HG03565 (cell line): ENCODE data around the gene SIRPD.
"Not testable (repeated sequence)": the region's sequence is repeated elsewhere in the genome, so short reads cannot be mapped to it uniquely, and the experiment has no call there.

Experiments
- ATAC-seq: cut with Tn5 transposase; IDR thresholded peaks from one replicate; pipeline ENCODE4 v1.9.1; 2021; ENCODE audit warnings: mild to moderate bottlenecking, moderate library complexity; ENCODE audit not compliant: unreplicated experiment

Gene SIRPD

DNA sequence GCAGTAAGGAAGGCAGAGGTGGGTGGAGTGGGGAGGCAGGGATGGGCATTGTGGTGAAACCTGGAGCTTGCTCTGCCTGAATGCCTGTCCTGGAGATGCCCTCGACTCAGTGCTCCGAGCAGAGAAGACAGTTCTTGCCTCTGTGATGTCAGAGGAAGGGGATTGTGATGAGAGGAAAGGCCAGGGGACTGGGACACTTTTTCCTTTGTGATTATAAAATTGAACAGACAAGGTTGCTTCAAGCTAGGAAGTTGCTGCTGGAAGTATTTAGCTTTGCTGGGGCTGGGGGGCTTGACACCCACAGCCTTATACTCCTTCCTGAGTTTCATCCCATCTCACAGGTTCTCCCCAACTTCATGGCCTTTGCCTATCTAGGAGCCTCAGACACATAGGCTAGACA lies at the start of gene SIRPD:
Gene SIRPD (minus strand): TSS at position 101 of the 400 bp plus-strand sequence. CDS start 52 bp downstream, at position 49.
- ATAC-seq, result no peak

DNA sequence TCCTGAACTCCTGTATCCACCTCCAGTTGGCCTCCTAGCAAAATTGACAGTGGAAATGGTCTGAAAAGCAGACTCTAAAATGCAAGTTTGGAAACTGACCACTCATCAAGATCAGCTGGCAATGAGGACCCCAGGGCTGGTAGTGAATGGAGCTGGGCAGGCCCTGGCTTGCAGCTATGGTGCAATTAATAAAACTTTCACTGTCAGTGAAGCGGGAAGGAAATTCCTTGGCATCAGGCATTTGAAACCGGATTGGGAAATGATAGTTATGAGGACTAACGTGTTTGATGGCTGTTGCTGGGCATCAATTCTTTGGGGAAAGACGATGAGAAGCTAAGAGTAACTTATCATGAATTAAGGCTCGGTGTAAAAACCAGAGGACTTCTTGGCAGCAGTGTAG lies 43.2 kb upstream of the SIRPD start:
- no peak for ATAC-seq

DNA sequence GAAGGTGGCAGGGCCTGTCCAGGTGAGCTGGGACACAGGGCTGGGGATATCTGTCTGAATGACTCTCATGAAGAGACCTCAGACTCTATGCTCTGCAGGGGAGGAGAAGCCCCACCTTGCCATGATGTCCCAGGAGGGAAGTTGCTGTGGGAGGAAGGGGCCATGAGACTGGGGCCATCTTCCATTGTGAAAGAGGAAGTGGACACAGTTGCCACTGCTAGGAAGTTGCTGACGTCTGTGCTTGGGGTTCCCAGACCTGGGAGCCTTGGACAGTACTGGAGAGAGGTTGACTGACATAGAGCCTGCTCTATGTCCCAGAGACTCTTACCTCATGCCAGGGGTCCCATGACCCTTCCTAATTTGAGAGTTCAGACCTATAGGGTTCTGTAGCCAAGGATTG lies 37.8 kb upstream of the SIRPD start:
- ATAC-seq, result no peak

DNA sequence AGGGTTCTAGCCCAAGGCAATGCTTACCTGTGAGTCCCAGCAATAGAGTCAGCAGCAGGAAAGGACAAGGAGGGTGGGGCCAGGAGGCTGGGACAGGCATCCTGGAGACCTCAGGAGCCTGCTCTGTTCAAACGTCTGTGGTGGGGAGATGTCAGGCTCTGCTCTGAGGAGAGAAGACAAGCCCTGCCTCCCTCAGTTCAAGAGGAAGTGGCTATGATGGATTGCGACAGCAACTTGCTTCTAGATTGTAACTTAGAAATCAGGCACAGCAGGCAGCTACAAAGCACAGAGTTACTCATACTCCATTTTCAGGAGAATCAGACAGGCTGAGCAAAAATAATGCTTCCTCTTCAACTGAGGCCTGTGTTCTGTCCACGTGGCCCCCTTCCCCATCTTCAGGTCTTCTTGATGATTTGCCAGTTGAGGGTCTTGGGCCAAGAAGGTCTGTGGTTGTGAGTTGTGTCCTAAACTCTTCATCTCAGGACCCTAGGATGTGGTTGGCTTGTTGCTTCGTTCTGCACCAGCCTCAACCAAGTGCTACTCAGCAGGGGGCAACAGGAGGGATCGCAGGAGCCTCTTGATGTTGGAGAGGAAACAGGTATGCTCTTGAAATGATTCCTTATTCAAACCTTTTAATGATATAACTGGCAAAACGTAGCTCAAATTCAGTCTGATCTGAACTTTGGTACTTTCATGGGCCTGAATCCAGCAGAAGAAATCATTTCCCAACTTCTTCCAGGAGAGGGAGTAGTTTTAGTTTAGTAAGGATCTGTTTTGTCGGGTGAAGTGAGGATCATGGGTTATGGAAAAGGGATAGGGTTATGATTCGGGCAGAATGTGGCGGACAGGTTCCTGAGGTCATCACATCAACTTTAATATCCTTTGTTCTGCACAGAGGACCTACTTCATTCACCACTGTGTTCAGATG lies 31.3 kb upstream of the SIRPD start:
- ATAC-seq, result no peak

DNA sequence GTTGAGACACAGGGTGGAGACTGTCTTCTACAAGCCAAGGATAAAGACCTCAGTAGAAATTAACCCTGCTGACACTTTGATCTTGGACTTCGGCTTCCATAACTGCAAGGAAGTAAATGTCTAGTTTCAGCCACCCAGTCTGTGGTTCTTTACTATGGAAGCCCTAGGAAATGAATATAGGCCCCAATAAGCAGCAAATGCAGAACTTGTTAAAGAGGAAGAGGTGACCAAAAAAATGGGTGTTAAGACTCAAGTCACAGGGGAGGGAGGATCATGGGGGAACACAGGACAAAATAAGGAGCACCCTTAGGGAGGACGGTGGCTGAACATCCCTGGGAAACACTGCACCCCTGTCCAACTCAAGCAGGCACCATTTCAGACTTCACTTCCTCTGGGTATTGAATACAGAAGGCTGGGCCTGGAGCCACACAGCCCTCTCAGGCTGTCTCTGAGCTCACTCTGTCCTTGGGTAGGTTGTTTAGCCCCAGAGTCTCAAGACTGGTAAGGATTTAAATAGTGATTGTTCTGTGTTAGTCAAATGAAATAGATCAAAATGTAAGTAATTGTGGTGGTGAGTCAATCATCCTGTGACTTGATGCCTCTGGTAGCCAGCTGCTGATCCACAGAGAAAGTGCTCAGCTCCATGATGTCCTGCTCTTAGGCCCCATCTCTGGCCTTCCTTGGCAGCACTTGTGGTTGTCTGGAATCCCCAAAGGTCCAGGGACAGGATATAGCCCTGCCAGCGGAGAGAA lies 30.5 kb upstream of the SIRPD start:
- ATAC-seq, result no peak

DNA sequence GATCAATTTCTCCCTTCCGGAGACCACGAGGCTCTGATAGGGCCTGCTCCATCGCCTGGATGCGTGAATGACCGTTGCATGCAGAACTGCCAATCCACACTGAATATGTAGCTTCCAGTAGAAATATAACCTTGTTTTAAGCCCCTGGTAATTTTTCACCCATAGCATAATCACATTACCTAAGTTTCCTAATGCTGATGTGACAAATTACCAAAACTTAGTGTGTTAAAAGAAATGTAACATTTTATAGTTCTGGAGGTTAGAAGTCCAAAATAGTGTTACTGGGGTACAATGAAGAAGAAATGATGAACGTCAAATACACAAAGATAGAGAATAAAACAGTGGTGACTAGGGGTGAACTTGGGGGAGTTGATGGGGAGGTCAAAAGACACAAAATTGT lies 22.0 kb upstream of the SIRPD start:
- no peak for ATAC-seq

DNA sequence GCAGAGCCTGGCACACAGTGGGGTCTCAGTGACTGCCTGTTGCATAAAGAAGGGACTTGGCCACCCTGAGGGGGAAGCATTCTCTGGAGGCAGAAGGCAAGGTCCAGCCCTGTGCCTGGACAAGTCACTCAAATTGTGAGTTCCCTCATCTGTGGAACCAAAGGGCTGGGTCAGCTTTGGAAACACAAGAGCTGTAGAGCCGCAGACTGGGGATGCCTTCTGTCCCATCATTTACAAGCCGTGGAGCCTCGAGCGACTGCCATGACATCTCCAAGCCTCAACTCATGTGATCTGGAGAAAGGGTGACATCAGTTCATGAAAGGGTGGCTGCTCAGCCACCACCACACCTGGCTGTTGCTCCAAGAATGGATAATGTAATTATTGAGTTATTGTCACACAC lies 20.4 kb upstream of the SIRPD start:
- ATAC-seq, result no peak

DNA sequence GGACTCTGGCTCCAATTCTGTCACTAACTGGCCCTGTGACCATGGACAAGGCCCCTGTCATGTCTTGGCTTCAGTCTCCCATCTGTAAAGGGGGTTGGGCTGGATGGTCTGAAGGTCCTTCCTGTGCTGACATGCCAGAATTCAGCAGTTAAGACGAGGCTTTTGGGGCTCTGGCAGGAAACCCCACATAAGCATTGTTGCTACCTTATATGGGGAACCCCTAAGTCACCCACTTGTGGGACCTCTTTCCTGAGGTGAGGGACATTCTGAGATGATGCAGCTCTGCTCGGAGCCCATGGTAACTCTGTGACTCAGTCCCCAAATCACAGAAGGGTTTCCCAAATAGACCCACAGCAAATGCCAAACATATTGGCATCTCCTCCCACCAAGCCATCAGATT lies 19.8 kb upstream of the SIRPD start:
- not testable (repeated sequence) for ATAC-seq

DNA sequence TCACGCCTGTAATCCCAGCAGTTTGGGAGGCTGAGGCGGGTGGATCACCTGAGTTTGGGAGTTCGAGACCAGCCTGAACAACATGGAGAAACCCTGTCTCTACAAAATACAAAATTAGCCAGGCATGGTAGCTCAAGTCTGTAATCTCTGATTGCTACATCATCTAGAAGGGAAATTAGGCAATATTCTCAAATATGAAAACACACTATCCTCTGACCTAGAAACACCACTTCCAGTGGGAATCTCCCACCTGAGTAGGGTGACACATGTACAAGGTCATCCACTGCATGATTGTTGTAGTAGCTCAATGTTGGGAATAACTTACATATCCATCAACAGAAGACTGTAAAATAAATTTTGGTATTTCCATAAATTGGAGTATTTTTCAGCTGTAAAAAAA lies 19.1 kb upstream of the SIRPD start:
- ATAC-seq, result no peak

DNA sequence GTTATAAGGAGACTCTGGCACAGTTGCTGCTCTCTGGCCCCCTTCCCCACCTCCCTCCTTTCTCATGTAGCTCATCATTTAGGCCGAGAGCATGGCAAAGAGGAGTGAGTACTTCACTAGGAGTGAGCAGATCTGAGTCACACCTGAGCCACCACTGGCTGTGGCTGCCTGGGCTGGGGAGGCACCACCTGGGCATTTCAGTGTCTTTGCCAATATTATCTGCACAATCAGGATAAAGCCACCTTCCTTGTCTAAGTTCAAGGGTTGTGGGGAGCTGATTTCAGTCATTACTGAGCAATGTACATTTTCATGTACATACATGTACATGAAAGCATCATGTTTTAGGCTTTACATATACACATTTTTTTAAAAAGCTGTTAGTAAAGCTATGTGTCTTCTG lies 18.5 kb upstream of the SIRPD start:
- not testable (repeated sequence) for ATAC-seq

DNA sequence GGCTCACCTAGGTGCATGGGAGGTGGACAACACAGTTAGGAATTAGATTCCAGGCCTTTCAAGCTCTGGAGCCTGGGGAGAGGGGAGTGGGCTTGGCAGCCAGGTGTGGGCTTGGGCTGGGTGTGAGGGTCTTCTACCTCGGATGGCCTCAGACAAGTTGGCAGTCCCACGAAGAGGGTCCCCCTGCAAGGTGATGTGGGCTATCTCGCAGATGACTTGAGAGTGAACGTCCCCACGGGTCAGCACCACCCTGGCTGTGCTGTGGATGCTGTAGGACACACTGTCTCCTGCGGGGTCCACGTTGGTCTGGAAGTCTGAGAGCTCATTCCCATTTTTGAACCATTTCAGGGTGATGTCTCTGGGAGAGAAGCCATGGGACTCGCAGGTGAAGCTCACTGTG lies 14.1 kb upstream of the SIRPD start:
- not testable (repeated sequence) for ATAC-seq

DNA sequence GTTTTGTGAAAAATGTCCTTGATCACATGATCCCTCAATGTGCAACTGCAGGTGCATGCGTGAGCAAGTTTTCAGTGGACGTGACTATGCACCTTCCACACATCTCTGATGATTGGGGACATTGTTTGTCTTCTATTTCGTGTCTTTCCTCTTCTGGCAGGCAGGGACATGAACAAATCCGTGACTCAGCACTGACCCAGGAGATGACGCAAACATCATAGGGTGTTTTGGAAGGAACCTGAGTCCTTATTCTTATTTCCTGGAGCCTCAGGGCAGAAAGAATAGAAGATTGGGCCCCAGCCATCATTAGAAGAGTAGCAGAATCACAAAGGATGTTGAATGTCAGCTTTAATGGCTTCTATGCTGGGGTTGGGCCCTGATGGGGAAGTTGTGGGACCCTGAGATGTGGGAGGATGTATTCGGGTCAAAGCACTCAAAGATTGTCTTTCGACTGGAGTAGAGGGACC lies 11.9 kb upstream of the SIRPD start:
- ATAC-seq, result no peak

DNA sequence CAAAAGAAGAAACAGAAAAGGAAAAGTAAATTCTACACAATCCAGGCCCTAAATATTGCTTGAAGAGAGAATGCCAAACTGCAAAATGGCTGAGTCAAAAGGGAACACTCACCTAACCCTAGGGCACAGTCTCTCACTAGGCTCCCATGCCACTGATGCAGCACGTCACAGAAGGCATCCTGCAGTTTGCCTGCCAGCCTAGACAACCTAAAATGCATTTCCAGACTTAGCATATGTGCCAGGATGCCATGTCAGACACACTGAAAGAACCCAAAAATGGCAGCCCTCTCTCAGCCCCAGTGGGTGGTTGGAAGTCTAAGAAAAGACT lies 10.6 kb upstream of the SIRPD start:
- ATAC-seq, result no peak

DNA sequence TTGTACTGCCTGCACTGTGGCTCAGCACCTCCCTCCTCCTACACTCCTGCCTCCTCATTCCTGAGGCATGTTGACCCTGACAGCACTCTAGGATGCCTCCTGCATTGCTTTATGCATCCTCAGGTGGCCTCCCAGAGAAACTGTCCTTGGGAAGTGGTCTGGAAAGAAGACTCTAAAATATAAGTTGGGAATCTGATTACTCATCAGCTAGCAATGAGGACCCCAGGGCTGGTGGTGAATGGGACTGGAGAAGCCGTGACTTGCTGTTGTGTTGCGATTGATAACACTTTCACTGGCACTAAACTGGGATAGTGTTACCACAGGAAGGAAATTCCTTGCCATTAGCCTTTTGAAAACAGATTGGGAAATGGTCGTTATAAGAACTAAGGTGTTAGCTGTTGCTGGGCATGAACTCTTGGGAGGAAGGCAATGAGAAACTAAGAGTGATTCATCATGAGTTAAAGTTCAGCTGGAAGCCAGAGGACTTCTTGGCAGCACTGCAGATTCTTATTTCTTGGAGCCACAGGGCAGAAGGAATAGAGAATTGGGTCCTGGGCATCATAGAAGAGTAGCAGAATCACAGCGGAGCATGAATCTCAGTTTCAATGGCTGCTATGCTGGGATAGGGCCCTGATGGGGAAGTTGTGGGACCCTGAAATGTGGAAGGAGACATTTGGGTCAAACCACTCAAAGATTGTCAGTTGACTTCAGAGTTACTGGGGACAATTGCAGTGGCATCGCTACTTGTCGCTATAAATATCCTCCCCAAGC lies 10.1 kb upstream of the SIRPD start:
- ATAC-seq, result no peak

DNA sequence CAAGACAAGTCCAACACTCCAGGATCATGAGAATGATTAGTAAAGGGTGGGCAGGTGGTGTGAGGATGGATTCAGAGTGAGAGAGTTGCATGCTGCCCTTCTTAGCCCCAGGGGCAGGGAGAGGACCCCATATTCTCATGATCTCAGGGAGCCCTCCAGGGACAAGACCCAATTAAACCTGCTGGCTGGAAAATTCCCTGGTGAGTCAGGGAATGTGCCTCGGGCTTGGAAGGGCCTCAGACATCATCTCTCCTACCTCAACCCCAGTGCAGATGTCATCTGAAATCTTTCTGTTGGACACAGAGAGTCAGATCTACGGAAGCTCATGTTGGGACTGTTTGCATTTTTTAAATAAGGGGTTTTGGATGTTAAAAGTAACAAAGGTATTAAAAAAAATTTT lies 9.2 kb upstream of the SIRPD start:
- no peak for ATAC-seq

DNA sequence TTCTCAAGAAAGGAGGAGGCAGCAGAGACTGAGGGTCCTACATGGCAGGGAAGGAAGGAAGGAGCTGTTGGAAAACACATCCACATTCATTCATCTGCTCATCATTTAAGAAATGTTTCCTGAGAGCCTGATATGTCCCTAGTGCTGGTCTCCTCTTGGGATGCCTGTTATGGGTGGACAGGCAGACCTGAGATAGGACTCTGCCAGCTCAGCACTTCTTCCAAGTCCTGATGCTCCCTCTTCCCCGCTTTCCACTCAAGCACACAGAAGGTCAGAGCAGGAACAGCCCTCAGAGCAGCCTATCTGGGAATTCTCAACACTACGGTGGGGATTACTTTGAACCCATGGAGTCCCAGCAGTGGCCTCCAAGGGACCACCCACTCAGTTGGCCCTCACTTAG lies 8.0 kb upstream of the SIRPD start:
- no peak for ATAC-seq

DNA sequence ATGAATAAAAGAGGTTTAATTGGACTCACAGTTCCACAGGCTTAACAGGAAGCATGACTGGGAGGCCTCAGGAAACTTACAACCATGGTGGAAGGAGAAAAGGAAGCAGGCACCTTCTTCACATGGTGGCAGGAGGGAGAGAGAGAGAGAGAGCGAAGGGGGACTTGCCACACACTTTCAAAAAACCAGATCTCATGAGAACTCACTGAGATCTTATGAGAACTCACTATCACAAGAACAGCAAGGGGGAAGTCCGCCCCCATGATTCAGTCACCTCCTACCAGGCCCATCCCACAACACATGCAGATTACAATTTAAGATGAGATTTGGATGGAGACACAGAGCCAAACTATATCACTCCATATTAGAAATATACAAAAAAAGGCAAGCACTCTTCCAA lies 6.1 kb upstream of the SIRPD start:
- no peak for ATAC-seq

DNA sequence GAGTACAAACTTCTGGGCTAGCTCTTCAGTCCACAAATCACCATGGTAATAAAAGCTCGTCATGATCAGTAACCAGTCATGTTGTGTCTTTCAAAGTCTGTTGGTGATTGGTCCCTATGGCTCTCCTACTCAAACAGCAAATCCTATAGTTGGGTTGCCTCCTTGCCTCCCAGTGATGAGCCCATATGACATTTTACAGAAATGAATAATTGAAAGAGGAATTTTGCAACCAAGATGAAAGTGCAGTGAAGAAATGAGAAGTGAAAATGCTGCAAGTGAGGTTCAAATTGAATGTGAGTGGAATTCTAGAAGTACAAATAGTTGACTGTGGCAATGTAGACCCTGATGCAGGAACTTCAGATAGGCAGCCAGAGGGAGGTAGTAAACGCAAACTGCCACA lies 5.1 kb upstream of the SIRPD start:
- ATAC-seq, result no peak

DNA sequence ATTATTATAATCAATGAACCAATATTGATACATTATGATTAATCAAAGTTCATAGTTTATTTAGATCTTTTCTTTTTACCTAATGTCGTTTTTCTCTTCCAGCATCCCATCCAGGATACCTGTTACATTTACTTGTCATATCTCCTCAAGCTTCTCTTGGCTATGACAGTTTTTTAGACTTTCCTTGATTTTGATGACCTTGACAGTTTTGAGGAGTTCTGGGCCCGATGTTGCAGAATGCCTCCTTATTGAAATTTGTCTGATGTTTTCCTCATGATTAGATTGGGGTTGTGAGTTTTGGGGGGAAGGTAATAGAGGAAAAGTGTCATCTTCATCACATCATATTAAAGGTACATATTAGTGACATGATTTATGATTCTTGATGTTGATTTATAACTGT lies 3.8 kb upstream of the SIRPD start:
- no peak for ATAC-seq

DNA sequence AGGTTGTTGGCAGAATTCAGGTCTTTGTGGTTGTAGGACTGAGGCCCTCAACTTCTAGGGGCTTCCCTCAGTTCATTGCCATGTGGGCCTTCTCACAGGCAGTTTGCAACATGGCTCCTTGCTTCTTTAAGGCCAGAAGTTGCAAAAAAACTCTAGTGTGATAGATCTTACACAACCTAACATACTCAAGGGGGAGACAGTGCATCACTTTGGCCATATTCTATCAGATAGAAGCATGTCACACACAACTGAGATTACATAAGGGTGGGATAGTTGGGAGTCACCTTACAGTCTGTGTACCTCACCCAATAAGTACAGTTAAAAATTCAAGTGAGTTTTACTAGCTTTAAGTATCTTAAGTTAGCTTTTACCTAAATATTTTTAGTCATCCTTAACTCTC lies 1.6 kb downstream of the SIRPD start:
- ATAC-seq, result no peak

DNA sequence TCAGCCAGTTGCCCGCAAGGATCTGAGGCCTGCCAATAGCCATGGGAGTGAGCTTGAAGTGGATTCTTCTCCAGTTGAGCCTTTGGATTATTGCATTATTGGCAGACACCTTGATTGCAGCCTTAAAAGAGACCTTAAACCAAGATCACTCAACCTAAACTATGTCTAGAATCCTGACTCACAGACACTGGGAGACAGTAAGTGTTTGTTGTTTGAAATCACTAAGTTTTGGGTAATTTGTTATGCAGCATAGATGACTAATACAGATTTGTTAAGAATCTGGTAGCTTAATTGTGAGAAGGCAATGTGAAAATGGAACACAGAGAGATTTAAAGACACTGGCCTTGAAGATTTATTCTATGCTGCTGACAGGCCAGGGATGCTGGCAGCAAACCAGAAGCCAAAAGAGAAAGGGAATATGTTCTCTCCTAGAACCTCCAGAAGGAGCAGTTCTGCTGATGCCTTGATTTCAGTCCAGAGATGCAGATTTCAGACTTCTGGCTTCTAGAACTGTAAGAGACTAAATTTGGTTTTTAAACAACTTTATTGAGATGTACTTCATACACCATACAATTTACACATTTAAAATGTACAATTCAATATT lies 17.6 kb downstream of the SIRPD start:
- no peak for ATAC-seq
